Left lung (tissue), 10 donors: Measurements from ENCODE around the gene C10orf90. TPM values are rescaled to one million over a fixed set of nuclear protein-coding genes. Genes with fewer than 3 reads are reported as not detected.

Source experiments
- ATAC-seq: fragments of 200-7000 bp; cut with Tn5 transposase; one replicate; pipeline ENCODE4 v1.9.1; 2020; ENCODE audit warnings: moderate library complexity
- DNase-seq, 4 donors: peaks; one replicate each; pipeline ENCODE4 v3.0.0-alpha.2; 2013 to 2020
- H3K27ac ChIP-seq, 2 donors: fragments of 200-600 bp; sonication (generic) in 1 of 2; one replicate each; pipeline versions ENCODE4 v1.5.0 to v1.8.0; 2020 to 2021
- H3K27me3 ChIP-seq, 2 donors: fragments of 200-600 bp; sonication (generic) in 1 of 2; one replicate each; pipeline versions ENCODE4 v1.5.0 to v1.8.0; 2020 to 2021
- H3K36me3 ChIP-seq, 2 donors: fragments of 200-600 bp; sonication (generic) in 1 of 2; one replicate each; pipeline versions ENCODE4 v1.5.0 to v1.8.0; 2020 to 2021
- H3K4me1 ChIP-seq, 2 donors: fragments of 200-600 bp; one replicate each; pipeline ENCODE4 v1.8.0; 2021
- H3K4me3 ChIP-seq, 2 donors: fragments of 200-600 bp; sonication (generic) in 1 of 2; one replicate each; pipeline versions ENCODE4 v1.5.0 to v1.8.0; 2020 to 2021; ENCODE audit warnings: mild to moderate bottlenecking in 1 of 2
- H3K9me3 ChIP-seq, 2 donors: fragments of 200-600 bp; sonication (generic) in 1 of 2; one replicate each; pipeline versions ENCODE4 v1.5.0 to v1.8.0; 2020 to 2021
- CTCF ChIP-seq, 2 donors: fragments of 200-600 bp; sonication (generic) in 1 of 2; IDR thresholded peaks; one replicate each; pipeline versions ENCODE4 v1.5.0 to v1.8.0; 2021; ENCODE audit warnings: antibody characterized with exemption in 2 of 2
- intact Hi-C, 2 donors: fragments of 100-400 bp; cut with DNase I; formaldehyde crosslinking; loops; one replicate each; pipeline versions ENCODE4 v1.11.2 to v1.14.2; 2022
- polyA plus RNA-seq, 6 donors: library from polyadenylated mRNA; unstranded; fragments of 120-200 nt; gene quantifications; one replicate each; pipeline ENCODE4 v1.2.1, GENCODE V29; 2013; ENCODE audit not compliant: insufficient read length in 6 of 6
- total RNA-seq, 2 donors: library from RNA; stranded (reverse); fragmentation: NEBNext Ultra II Directional; extraction: Animal tissue kit (Norgen Biotek cat#: 25700); gene quantifications; one replicate each; pipeline ENCODE4 v1.2.1, GENCODE V29; 2021
- donor health status: DM: no; HTN: yes; CAD: no.
- donor health status: DM: no; HTN: no; CAD: no.

Gene C10orf90
- total and polyA plus RNA-seq, 8 donors: 12.6 to 29.8 (median 20.5) TPM; not detected in 2

GRCh38 chr10:126533644-126534043 lies 136.8 kb downstream of the C10orf90 start:
- H3K36me3 ChIP-seq: no peaks in the 10 kb centered on the region
- TF ChIP-seq CTCF (IDR thresholded peaks at IDR 0.05): no peak
- no peaks in the 10 kb centered on the region for H3K4me1 ChIP-seq
- DNase-seq (no peak), ATAC-seq (peak; percentile 77)
- H3K4me3 ChIP-seq: no peak overlapping the region
- no peaks in the 10 kb centered on the region for H3K27me3 ChIP-seq
- no peak overlapping the region for H3K27ac ChIP-seq
- no peaks in the 10 kb centered on the region for H3K9me3 ChIP-seq
- intact Hi-C loops: no loop called here

GRCh38 chr10:126528315-126528835 lies 142.1 kb downstream of the C10orf90 start:
- no peaks in the 10 kb centered on the region for H3K4me1 ChIP-seq
- no peak overlapping the region for H3K4me3 ChIP-seq
- intact Hi-C loops: no loop called here
- no peaks in the 10 kb centered on the region for H3K9me3 ChIP-seq
- peak; percentile 71 for ATAC-seq
- peaks cover 0 to 7% of the 10 kb centered on the region in 2 donors for H3K27me3 ChIP-seq
- H3K36me3 ChIP-seq: no peaks in the 10 kb centered on the region
- TF ChIP-seq CTCF (IDR thresholded peaks at IDR 0.05): no peak
- H3K27ac ChIP-seq: no peak overlapping the region
- DNase-seq: peak in 1 of 4 donors; percentile 59

DNA sequence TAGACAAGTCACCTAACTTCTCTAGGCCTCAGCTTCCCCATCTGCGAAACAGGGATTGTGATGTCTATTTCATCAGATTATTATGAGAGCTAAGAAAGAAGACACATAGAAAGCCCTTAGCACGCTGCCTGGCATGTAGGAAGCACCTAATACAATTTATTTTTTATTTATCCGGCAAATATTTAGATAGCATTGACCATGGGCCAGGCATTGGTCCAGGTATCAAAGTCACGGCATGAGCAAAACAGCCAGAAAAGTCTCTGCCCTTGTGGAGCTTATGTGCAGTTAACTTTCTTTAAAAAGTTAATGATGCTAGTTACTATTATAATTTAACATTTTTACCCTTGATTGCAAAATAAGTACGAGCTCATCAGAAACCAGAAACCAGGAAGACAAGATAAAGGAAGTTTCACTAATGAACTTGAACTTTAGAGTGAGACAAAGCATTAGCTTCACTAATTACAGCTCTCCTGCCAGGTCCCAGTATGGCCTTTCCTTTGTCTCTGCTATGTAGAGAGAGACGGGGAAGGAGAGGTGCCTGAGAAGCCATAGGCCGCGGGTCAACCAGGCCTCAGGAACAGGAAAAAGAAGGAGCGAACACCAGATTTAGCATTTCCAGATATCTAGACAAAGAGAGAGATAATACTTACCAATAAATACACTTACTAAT lies 142.7 kb downstream of the C10orf90 start:
- intact Hi-C loops: no loop called here
- no peak for TF ChIP-seq CTCF (IDR thresholded peaks at IDR 0.05)

DNA sequence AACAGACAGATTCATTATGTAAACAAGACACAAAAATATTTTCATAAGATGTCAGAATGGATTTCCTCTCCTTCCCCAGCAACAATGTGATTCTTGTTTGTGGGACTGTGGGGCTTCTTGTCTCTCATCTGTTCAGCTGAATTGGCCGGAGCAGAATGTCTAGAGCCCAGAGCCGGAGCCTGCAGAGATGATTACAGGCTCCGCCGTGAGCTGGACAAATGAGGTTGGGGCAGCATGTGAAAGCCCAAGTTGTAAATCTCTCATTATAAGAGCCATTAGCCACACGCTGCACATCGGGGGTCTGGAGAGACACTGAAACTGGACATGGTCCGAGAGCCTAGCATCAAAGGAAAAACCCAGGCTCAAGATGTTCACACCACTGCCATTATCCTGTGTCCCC lies 145.2 kb downstream of the C10orf90 start:
- Histone ChIP-seq H3K27me3 (peaks cover 0 to 7% of the 10 kb centered on the region in 2 donors), H3K9me3 (no peaks in the 10 kb centered on the region), H3K36me3 (no peaks in the 10 kb centered on the region), H3K4me3 (no peak overlapping the region), H3K27ac (no peak overlapping the region), H3K4me1 (no peaks in the 10 kb centered on the region)
- no peak for TF ChIP-seq CTCF (IDR thresholded peaks at IDR 0.05)
- intact Hi-C loops: no loop called here
- ATAC-seq (no peak), DNase-seq (no peak)

More for the DNA sequence above, 142.7 kb downstream of the C10orf90 start:
- ATAC-seq: no peak
- no peak for DNase-seq
- Histone ChIP-seq H3K36me3 (no peaks in the 10 kb centered on the region), H3K4me3 (no peak overlapping the region), H3K9me3 (no peaks in the 10 kb centered on the region), H3K27ac (no peak overlapping the region), H3K4me1 (no peaks in the 10 kb centered on the region), H3K27me3 (peaks cover 0 to 7% of the 10 kb centered on the region in 2 donors)

DNA sequence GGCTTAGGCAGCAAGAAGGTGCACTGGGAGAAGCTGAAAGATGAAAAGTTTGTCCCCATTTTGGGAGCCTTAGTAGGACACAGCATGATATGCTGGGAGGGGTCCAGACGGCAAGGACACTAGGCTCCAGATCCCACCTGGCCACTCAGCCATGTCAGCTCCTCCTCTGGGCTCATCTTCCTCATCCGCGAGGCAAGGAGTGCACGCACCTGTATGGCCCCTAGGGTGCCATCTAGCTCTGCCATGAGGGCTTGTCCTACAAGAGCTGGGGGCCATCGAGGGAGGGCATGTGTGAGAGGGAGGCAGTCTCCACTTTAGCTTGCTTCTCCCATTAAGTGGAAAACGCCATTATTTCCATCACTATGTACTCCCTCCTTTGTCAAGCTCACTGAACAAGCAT lies 146.0 kb downstream of the C10orf90 start:
- no peak overlapping the region for H3K4me3 ChIP-seq
- H3K27ac ChIP-seq: no peak overlapping the region
- DNase-seq (no peak), ATAC-seq (no peak)
- intact Hi-C loops: no loop called here
- no peaks in the 10 kb centered on the region for H3K4me1 ChIP-seq
- TF ChIP-seq CTCF (IDR thresholded peaks at IDR 0.05): no peak
- H3K27me3 ChIP-seq: peaks cover 0 to 7% of the 10 kb centered on the region in 2 donors
- no peaks in the 10 kb centered on the region for H3K9me3 ChIP-seq
- no peaks in the 10 kb centered on the region for H3K36me3 ChIP-seq
